Pulmonary artery endothelial cell (primary cell): Measurements from ENCODE around the gene OPRL1. TPM values are rescaled to one million over a fixed set of nuclear protein-coding genes. Genes with fewer than 3 reads are reported as not detected.

Source experiments
- DNase-seq: peaks from one replicate; pipeline ENCODE4 v3.0.0-alpha.2; 2011; ENCODE audit warnings: low read depth, low spot score
- total RNA-seq: library from RNA; depleted of rRNA; stranded (reverse); fragments of >200 nt; gene quantifications from 2 replicates; pipeline ENCODE4 v1.2.3, GENCODE V29; 2014

OPRL1 gene
- total RNA-seq, 1 donor from 2014 or later = 2.0 TPM

- no peak for DNase-seq
Observed at GRCh38 chr20:64056639-64056888, 23.3 kb upstream of the OPRL1 start.

GRCh38 chr20:64056889-64057627 is 22.8 kb upstream of the OPRL1 start:
- no peak for DNase-seq

- DNase-seq = no peak
Observed at GRCh38 chr20:64057628-64058498, 22.0 kb upstream of the OPRL1 start.

GRCh38 chr20:64058536-64058935 is 21.3 kb upstream of the OPRL1 start:
- no peak for DNase-seq

GRCh38 chr20:64062276-64062595 is 17.6 kb upstream of the OPRL1 start:
- DNase-seq = no peak

- peak; percentile 89 for DNase-seq
Observed at GRCh38 chr20:64062596-64063388, 17.1 kb upstream of the OPRL1 start, which contains the start of gene TCEA2. TSS of gene TCEA2 (plus strand) at chr20:64063198. CDS start at chr20:64063313, 115 bp downstream.

- no peak for DNase-seq
Observed at GRCh38 chr20:64063389-64064144, 16.3 kb upstream of the OPRL1 start.

GRCh38 chr20:64064145-64064698 is 15.7 kb upstream of the OPRL1 start:
- DNase-seq = no peak

GRCh38 chr20:64065062-64065973 is 14.6 kb upstream of the OPRL1 start:
- no peak for DNase-seq

- no peak for DNase-seq
Observed at GRCh38 chr20:64065974-64066343, 13.9 kb upstream of the OPRL1 start.

GRCh38 chr20:64067005-64067632 is 12.8 kb upstream of the OPRL1 start:
- no peak for DNase-seq

- DNase-seq = no peak
Observed at GRCh38 chr20:64067733-64068307, 12.1 kb upstream of the OPRL1 start.

GRCh38 chr20:64068386-64069208 is 11.3 kb upstream of the OPRL1 start:
- no peak for DNase-seq

GRCh38 chr20:64069209-64069613 is 10.7 kb upstream of the OPRL1 start:
- DNase-seq = no peak

- DNase-seq = no peak
Observed at GRCh38 chr20:64069614-64070243, 10.2 kb upstream of the OPRL1 start.

GRCh38 chr20:64070244-64070993 is 9.5 kb upstream of the OPRL1 start:
- no peak for DNase-seq
